ENCODE data around the gene LTBR.

The LTBR gene

GRCh38 chr12:6378709-6379472 is 5.1 kb upstream of the LTBR start:
- Mint-ChIP-seq H3K27me3 (ENCODE audit: low read depth, poor library complexity) (peaks cover 43% of the 10 kb centered on the region), H3K4me3 (no peak overlapping the region), H3K4me1 (peaks cover 63% of the 10 kb centered on the region), H3K36me3 (ENCODE audit: low read depth) (no peaks in the 10 kb centered on the region), H3K27ac (no peak overlapping the region), H3K9me3 (no peaks in the 10 kb centered on the region)
- no peak for DNase-seq
- TF ChIP-seq CTCF (IDR thresholded peaks at IDR 0.05) = no peak

- Mint-ChIP-seq H3K9me3 (no peaks in the 10 kb centered on the region), H3K4me1 (peaks cover 50% of the 10 kb centered on the region), H3K27me3 (ENCODE audit: low read depth, poor library complexity) (peaks cover 30% of the 10 kb centered on the region), H3K4me3 (no peak overlapping the region), H3K27ac (no peak overlapping the region), H3K36me3 (ENCODE audit: low read depth) (no peaks in the 10 kb centered on the region)
- DNase-seq = no peak
- TF ChIP-seq CTCF (IDR thresholded peaks at IDR 0.05) = no peak
Measured at GRCh38 chr12:6380141-6381121, 3.5 kb upstream of the LTBR start.

DNA sequence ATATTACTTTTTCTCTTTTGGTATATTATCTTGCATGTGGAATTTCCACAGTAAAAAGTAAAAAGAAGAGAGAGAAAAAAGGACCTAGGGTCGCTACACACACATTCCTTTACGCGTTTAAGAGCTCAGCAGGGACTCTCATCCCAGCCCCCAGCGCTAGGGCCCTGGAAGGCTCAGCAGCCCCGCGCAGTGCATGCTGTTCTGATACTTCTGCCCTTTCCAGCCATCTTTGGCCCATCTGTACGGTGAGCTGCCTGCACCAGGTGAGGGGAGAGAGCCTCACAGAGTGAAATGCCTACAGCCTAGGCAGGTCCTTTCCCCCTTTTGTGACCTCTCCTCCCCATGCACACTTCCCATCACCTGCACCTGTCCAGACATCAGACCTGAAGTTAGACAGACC is 1.6 kb upstream of the LTBR start:
- no peak for TF ChIP-seq CTCF (IDR thresholded peaks at IDR 0.05)
- H3K27ac Mint-ChIP-seq = no peak overlapping the region
- no peak for DNase-seq
- no peak overlapping the region for H3K4me3 Mint-ChIP-seq
- no peaks in the 10 kb centered on the region for H3K36me3 Mint-ChIP-seq (ENCODE audit: low read depth)
- peaks cover 31% of the 10 kb centered on the region for H3K4me1 Mint-ChIP-seq
- no peaks in the 10 kb centered on the region for H3K9me3 Mint-ChIP-seq
- peaks cover 24% of the 10 kb centered on the region for H3K27me3 Mint-ChIP-seq (ENCODE audit: low read depth, poor library complexity)

GRCh38 chr12:6382982-6383381 is 980 bp upstream of the LTBR start:
- TF ChIP-seq CTCF (IDR thresholded peaks at IDR 0.05) = no peak
- H3K27me3 Mint-ChIP-seq (ENCODE audit: low read depth, poor library complexity) = peaks cover 30% of the 10 kb centered on the region
- no peaks in the 10 kb centered on the region for H3K9me3 Mint-ChIP-seq
- no peak for DNase-seq
- no peak overlapping the region for H3K4me3 Mint-ChIP-seq
- H3K4me1 Mint-ChIP-seq = peaks cover 30% of the 10 kb centered on the region
- H3K36me3 Mint-ChIP-seq (ENCODE audit: low read depth) = no peaks in the 10 kb centered on the region
- no peak overlapping the region for H3K27ac Mint-ChIP-seq

GRCh38 chr12:6384499-6385436 is 806 bp downstream of the LTBR start:
- Mint-ChIP-seq H3K27me3 (ENCODE audit: low read depth, poor library complexity) (peaks cover 36% of the 10 kb centered on the region), H3K4me3 (no peak overlapping the region), H3K36me3 (ENCODE audit: low read depth) (no peaks in the 10 kb centered on the region), H3K4me1 (peaks cover 22% of the 10 kb centered on the region), H3K9me3 (no peaks in the 10 kb centered on the region), H3K27ac (no peak overlapping the region)
- no peak for DNase-seq
- no peak for TF ChIP-seq CTCF (IDR thresholded peaks at IDR 0.05)
